Activated CD4-positive, alpha-beta memory T cell treated with anti-CD3 and anti-CD28 coated beads, Interleukin-2, amount 10 ng/mL, durations not matched to agents 7 days and 5 days (primary cell): ENCODE measurements around the gene MRPL11. TPM values are rescaled to one million over a fixed set of nuclear protein-coding genes. Genes with fewer than 3 reads are reported as not detected.
"Not testable (repeated sequence)": the region's sequence is repeated elsewhere in the genome, so short reads cannot be mapped to it uniquely, and the experiment has no call there.

Source experiments
- CTCF ChIA-PET: fragments of 350-600 bp; sonication (Branson Sonifier 250); formaldehyde crosslinking; loops from one replicate; lab custom pipeline; 2021; ENCODE audit warnings: antibody characterized with exemption, inconsistent platforms; lab: Charles Lee
- POLR2A ChIA-PET: fragments of 350-600 bp; sonication (Branson Sonifier 250); formaldehyde crosslinking; loops from one replicate; lab custom pipeline; 2021; ENCODE audit warnings: antibody characterized with exemption; lab: Charles Lee
- DNase-seq: peaks from one replicate; pipeline ENCODE4 v3.0.0-alpha.2; 2020
- H3K27ac Mint-ChIP-seq: one replicate; pipeline ENCODE4 v1.8.0; 2021; ENCODE audit warnings: mild to moderate bottlenecking, mixed read lengths
- H3K27me3 Mint-ChIP-seq: one replicate; pipeline ENCODE4 v1.8.0; 2021; ENCODE audit warnings: mixed read lengths
- H3K36me3 Mint-ChIP-seq: one replicate; pipeline ENCODE4 v1.8.0; 2021; ENCODE audit warnings: low read depth, mixed read lengths
- H3K4me1 Mint-ChIP-seq: one replicate; pipeline ENCODE4 v1.8.0; 2021; ENCODE audit warnings: mixed read lengths
- H3K4me3 Mint-ChIP-seq: one replicate; pipeline ENCODE4 v1.8.0; 2021; ENCODE audit warnings: mild to moderate bottlenecking, mixed read lengths
- H3K9me3 Mint-ChIP-seq: one replicate; pipeline ENCODE4 v1.8.0; 2021; ENCODE audit warnings: mixed read lengths
- total RNA-seq, 2 experiments: library from RNA; stranded (reverse); gene quantifications; one replicate each; pipeline ENCODE4 v1.2.3, GENCODE V29; 2021

MRPL11 gene
- total RNA-seq, 2 experiments from 2014 or later, result 44.2 to 55.3 TPM

DNA sequence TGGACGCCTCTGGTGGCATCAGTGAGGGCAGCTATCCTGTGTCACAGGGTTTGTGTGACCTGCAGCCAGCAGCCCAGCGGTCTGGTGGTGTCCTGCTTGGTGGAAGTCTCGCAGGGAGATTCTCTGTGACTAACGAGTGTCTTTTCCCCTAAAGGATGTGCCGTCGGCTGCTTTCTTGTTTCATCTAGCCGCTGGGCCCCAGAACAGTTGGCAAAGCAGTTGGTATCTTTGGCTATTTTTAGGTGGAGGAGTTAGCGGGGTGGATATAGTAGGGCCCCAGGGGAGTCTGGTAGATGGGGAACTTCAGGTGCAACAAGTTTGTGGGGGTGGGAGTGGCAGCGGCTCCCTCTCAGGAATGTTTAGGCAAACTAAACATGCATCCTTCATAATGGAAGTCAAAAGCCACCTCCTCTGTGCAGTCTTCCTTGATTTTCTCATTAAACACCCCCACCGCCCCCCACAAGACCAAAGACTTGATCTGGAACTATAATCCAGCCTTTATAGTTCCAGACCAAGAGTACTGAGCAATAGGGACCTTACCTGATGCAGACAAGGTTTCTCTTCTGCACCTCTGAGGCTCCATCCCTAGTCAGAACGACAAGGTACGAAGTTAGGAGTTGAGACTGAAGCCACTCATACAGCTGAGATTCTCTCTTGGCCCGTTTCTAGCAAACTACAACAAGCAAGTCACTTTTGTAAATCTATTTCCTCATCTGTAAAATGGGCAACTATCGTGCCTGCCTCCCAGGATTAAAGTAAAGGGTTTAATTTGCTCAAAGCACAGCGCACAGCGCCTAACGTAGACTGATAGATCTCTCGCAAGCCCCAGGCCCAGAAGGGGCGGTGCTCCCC is 27.0 kb upstream of the MRPL11 start:
- POLR2A ChIA-PET, result interaction anchor here (1.1 to 2.0 kb wide), 2 partner anchors 14 to 19 kb away, joined by 3 to 17 read pairs; partner anchors contain the start of gene DPP3
- no peak for DNase-seq
- peak overlapping the region; percentile 79 for H3K4me3 Mint-ChIP-seq
- no peaks in the 10 kb centered on the region for H3K27me3 Mint-ChIP-seq
- peaks cover 36% of the 10 kb centered on the region for H3K4me1 Mint-ChIP-seq
- H3K36me3 Mint-ChIP-seq, result peaks cover 4% of the 10 kb centered on the region
- H3K27ac Mint-ChIP-seq, result no peak overlapping the region
- CTCF ChIA-PET, result interaction anchor here (1.1 to 5.9 kb wide), 4 partner anchors 13 to 57 kb away, joined by 3 to 37 read pairs (median 10); partner anchors contain the start of genes DPP3 and MRPL11
- H3K9me3 Mint-ChIP-seq, result peaks cover 2% of the 10 kb centered on the region

DNA sequence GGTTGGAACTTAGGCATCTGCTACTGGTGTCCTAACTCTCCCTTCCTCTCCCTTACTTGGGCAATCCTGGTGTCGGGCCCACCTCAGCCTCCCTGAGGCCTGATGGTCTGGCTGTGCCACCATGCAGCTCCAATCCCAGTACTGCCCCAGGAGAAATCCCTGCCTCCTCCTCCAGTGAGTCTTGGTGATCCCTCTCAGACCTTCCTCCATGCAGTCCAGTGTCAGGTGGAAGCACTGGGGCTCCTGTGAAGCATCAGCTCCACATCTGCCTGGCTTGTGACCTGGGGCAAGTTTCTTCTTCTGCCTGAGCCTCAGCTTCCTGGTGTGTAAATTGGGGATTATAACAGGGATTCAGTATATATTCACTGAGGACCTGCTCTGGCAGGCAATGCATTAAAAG is 26.3 kb upstream of the MRPL11 start:
- CTCF ChIA-PET, result interaction anchor here (1.2 kb wide), 1 partner anchor 14 kb away, joined by 3 read pairs; no protein-coding TSS in a partner anchor

DNA sequence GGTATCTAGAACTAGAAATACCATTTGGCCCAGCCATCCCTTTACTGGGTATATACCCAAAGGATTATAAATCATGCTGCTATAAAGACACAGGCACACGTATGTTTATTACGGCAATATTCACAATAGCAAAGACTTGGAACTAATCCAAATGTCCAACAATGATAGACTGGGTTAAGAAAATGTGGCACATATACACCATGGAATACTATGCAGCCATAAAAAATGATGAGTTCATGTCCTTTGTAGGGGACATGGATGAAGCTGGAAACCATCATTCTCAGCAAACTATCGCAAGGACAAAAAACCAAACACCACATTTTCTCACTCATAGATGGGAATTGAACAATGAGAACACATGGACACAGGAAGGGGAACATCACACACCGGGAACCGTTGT is 25.5 kb upstream of the MRPL11 start:
- POLR2A ChIA-PET, H3K9me3 Mint-ChIP-seq, DNase-seq, H3K4me3 Mint-ChIP-seq, H3K27ac Mint-ChIP-seq, H3K36me3 Mint-ChIP-seq, H3K27me3 Mint-ChIP-seq: not testable (repeated sequence)
- peaks cover 44% of the 10 kb centered on the region for H3K4me1 Mint-ChIP-seq
- CTCF ChIA-PET, result interaction anchor here (1.3 kb wide), 1 partner anchor 25 kb away, joined by 10 read pairs; the partner anchor contains the start of gene MRPL11

More for the DNA sequence above, 26.3 kb upstream of the MRPL11 start:
- DNase-seq, result no peak
- Mint-ChIP-seq H3K27ac (no peak overlapping the region), H3K4me1 (peaks cover 38% of the 10 kb centered on the region), H3K9me3 (peaks cover 2% of the 10 kb centered on the region), H3K27me3 (no peaks in the 10 kb centered on the region), H3K36me3 (peaks cover 4% of the 10 kb centered on the region), H3K4me3 (no peak overlapping the region)
- POLR2A ChIA-PET, result interaction anchor here (0.7 kb wide), 1 partner anchor 213 kb away, joined by 3 read pairs; the partner anchor contains the start of gene RBM4B

DNA sequence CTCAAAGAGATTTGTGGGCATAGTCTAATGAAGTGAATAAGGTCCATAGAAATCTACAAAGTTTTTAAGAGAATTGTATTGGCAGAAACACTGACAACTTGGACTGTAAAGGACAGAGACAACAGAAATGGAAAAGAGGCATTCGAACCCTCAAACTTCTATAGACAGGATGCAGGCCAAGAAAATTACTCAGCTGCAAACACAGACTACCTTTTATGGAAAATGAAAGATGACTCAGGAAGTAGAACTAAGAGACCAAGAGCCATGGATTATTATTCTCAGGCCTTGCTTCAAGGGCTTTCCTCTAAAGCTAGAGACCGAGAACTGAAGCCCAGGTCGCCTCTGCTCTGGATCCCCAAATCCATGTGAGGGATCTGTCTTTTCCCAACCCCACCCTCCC is 24.3 kb upstream of the MRPL11 start:
- ChIA-PET CTCF (interaction anchor here (1.3 to 2.0 kb wide), 2 partner anchors 24 to 45 kb away, joined by 6 to 10 read pairs; partner anchors contain the start of gene MRPL11), POLR2A (interaction anchor here (1.1 kb wide), 1 partner anchor 17 kb away, joined by 5 read pairs; the partner anchor contains the start of gene DPP3)
- H3K4me3 Mint-ChIP-seq, result no peak overlapping the region
- peak overlapping the region; percentile 58 for H3K27ac Mint-ChIP-seq
- DNase-seq, result no peak
- H3K27me3 Mint-ChIP-seq, result no peaks in the 10 kb centered on the region
- peaks cover 4% of the 10 kb centered on the region for H3K36me3 Mint-ChIP-seq
- peaks cover 44% of the 10 kb centered on the region for H3K4me1 Mint-ChIP-seq
- H3K9me3 Mint-ChIP-seq, result peaks cover 2% of the 10 kb centered on the region

DNA sequence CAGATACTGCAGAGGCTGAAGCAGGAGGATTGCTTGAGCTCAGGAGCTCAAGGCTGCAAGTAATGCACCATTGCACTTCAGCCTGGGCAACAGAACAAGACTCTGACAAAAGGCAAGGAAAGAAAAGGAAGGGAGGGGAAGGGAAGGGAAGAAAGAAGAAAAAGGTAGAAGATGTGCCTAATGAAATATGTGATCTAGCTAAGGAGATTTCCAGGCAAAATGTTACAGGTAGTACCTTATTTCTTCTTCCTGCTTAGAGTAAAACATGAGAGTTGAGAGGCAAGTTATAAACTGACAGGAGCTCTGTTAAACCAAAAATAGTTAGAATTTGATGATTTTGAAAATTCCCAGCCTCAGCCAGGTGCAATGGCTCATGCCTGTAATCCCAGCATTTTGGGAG is 23.4 kb upstream of the MRPL11 start:
- peaks cover 4% of the 10 kb centered on the region for H3K36me3 Mint-ChIP-seq
- CTCF ChIA-PET, result interaction anchor here (0.6 to 2.0 kb wide), 4 partner anchors 23 to 53 kb away, joined by 3 to 7 read pairs (median 4); partner anchors contain the start of gene MRPL11
- no peak overlapping the region for H3K27ac Mint-ChIP-seq
- peaks cover 2% of the 10 kb centered on the region for H3K9me3 Mint-ChIP-seq
- no peak for DNase-seq
- no peak overlapping the region for H3K4me3 Mint-ChIP-seq
- no peaks in the 10 kb centered on the region for H3K27me3 Mint-ChIP-seq
- POLR2A ChIA-PET, result no interaction called here
- H3K4me1 Mint-ChIP-seq, result peaks cover 37% of the 10 kb centered on the region

DNA sequence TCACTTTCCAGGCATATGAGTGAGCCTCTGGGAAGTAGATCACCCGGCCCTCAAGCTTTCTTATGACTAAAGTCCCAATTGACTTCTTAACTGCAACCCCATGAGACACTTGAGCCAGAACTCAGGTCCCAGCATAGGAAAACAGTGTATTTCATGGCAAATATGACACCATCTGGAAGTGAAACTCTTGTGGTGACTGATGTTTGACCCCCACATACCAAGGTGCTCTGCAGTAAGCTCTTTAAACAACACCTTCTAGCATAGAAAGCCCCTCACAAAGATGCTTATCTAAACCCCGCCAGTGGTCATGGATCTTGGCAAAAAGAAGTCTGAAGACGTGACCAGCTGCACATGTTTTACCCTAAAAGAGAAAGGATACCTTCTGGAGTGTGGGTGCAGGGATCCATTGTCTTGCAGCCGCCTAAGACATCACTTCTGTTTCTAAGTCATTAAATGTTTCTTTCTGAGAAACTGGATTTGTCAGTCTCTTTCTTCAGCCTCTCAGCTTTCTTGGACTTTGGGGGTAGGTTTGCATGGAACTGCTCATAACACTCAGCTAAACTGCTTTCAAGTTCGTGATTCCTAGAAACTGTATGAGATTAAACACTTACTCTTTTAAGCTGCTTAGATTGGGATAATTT is 20.6 kb upstream of the MRPL11 start:
- Mint-ChIP-seq H3K9me3 (peaks cover 2% of the 10 kb centered on the region), H3K36me3 (peaks cover 4% of the 10 kb centered on the region), H3K4me1 (peaks cover 39% of the 10 kb centered on the region), H3K27ac (no peak overlapping the region), H3K4me3 (no peak overlapping the region), H3K27me3 (no peaks in the 10 kb centered on the region)
- ChIA-PET CTCF (interaction anchor here (1.0 to 2.6 kb wide), 2 partner anchors 20 to 219 kb away, joined by 3 to 10 read pairs; partner anchors contain the start of gene MRPL11), POLR2A (no interaction called here)
- DNase-seq, result no peak

DNA sequence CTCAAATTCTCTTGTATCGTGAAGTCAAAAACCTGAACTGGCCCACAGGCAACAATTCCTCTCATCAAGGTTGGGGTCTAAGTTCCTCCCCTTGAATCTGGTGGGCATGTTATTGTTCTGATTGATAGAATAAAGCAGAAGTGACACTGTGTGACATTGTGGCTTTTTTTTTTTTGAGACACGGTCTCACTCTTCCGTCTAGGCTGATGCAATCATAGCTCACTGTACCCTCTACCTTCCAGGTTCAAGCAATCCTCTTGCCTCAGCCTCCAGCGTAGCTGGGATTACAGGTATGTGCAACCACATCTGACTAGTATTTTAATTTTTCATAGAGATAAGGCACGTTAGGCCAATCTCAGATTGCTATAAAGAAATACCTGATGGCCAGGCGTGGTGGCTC is 19.2 kb upstream of the MRPL11 start:
- peaks cover 39% of the 10 kb centered on the region for H3K4me1 Mint-ChIP-seq
- H3K27me3 Mint-ChIP-seq, result no peaks in the 10 kb centered on the region
- ChIA-PET CTCF (interaction anchor here (0.6 to 2.6 kb wide), 2 partner anchors 19 to 75 kb away, joined by 6 to 10 read pairs; partner anchors contain the start of gene MRPL11), POLR2A (interaction anchor here (1.2 kb wide), 1 partner anchor 9 kb away, joined by 3 read pairs; the partner anchor contains the start of gene PELI3)
- no peak for DNase-seq
- H3K4me3 Mint-ChIP-seq, result no peak overlapping the region
- H3K27ac Mint-ChIP-seq, result no peak overlapping the region
- H3K9me3 Mint-ChIP-seq, result peaks cover 2% of the 10 kb centered on the region
- peaks cover 4% of the 10 kb centered on the region for H3K36me3 Mint-ChIP-seq

DNA sequence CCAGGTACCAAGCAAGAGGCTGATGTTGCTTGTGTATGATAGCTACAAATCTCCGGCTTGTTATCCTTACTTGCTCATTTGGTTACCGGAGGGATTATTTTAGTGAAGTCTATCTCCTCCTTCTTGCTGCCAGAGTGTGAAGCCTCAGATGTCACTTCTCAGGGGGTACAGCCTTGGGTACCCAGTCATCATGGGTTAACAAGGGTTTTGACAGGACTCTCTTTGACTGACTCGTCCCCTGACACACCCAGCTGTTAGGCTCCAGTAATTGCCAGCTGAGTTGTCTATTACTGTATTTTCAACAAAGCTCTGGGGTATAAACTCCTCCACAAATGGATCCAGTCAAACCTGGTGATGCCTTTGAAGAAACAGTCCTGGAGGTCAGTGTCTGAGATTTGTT is 16.2 kb upstream of the MRPL11 start:
- no peak for DNase-seq
- Mint-ChIP-seq H3K9me3 (no peaks in the 10 kb centered on the region), H3K27ac (no peak overlapping the region), H3K4me3 (no peak overlapping the region), H3K4me1 (peaks cover 30% of the 10 kb centered on the region), H3K27me3 (no peaks in the 10 kb centered on the region), H3K36me3 (no peaks in the 10 kb centered on the region)
- ChIA-PET CTCF (interaction anchor here (0.6 kb wide), 1 partner anchor 26 kb away, joined by 4 read pairs; no protein-coding TSS in a partner anchor), POLR2A (no interaction called here)

DNA sequence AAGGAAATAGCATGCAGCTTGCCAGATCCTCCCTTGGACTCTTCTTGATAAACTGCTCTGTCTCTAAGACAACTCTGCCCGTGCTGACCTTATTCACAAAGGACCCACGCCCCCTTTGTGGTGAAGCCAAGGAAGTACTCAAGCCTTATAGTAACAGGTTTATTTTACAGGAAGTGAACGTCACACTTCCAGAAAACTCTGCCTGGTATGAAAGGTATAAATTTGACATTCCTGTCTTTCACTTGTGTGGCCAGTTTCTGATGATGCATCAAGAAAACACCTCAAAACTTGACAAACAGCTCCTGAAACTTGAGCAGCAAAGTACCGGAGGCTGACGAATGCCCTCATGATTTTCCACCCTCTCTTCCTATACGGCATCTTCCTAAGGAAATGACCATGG is 15.6 kb upstream of the MRPL11 start:
- Mint-ChIP-seq H3K27me3 (peaks cover 3% of the 10 kb centered on the region), H3K4me3 (no peak overlapping the region), H3K4me1 (peaks cover 26% of the 10 kb centered on the region), H3K27ac (no peak overlapping the region), H3K9me3 (no peaks in the 10 kb centered on the region), H3K36me3 (no peaks in the 10 kb centered on the region)
- CTCF ChIA-PET, result interaction anchor here (0.6 kb wide), 1 partner anchor 26 kb away, joined by 4 read pairs; no protein-coding TSS in a partner anchor
- DNase-seq, result no peak
- POLR2A ChIA-PET, result no interaction called here

DNA sequence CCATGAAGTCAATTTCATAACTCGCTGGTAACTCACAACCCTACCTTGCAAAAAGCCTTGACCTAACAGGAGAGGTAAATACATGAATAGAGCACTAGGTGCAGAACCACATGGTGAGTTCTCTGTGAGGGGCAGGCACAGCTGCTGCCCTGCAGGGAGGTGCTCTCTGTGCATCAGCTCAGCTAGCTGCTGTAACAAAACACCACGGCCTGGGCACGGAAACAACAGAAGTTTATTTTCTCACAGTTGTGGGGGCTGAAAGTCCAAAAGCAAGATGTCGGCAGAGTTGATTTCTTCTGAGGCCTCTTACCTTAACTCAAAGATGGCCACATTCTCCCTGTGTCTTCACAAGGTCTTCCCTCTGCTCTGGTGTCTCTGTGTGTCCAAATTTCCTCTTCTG is 13.0 kb upstream of the MRPL11 start:
- Mint-ChIP-seq H3K9me3 (no peaks in the 10 kb centered on the region), H3K36me3 (no peaks in the 10 kb centered on the region), H3K27me3 (peaks cover 3% of the 10 kb centered on the region), H3K4me1 (peaks cover 18% of the 10 kb centered on the region), H3K27ac (no peak overlapping the region), H3K4me3 (no peak overlapping the region)
- DNase-seq, result no peak
- POLR2A ChIA-PET, result no interaction called here
- CTCF ChIA-PET, result interaction anchor here (1.6 kb wide), 1 partner anchor 13 kb away, joined by 3 read pairs; the partner anchor contains the start of gene MRPL11

DNA sequence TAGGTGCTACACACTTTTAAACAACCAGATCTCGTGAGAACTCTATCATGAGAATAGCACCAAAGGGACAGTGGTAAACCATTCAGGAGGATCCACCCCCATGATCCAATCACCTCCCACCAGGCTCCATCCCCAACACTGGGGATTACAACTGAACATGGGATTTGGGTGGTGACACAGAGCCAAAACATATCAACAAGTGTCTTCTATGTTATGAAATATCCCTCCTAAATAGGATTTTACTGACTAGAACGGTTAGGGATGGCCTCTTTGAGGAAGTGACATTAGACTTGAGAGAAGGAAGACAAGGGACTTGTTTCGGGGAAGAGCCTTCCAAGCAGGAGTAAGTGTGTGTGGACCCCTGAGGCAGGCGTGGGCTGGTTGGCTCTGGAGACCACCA is 11.9 kb upstream of the MRPL11 start:
- Mint-ChIP-seq H3K27ac (no peak overlapping the region), H3K9me3 (no peaks in the 10 kb centered on the region), H3K27me3 (peaks cover 10% of the 10 kb centered on the region), H3K4me1 (peaks cover 16% of the 10 kb centered on the region), H3K36me3 (no peaks in the 10 kb centered on the region), H3K4me3 (no peak overlapping the region)
- CTCF ChIA-PET, result interaction anchor here (1.5 kb wide), 1 partner anchor 12 kb away, joined by 5 read pairs; the partner anchor contains the start of gene MRPL11
- POLR2A ChIA-PET, result interaction anchor here (1.8 kb wide), 1 partner anchor 12 kb away, joined by 4 read pairs; the partner anchor contains the start of gene MRPL11
- no peak for DNase-seq

DNA sequence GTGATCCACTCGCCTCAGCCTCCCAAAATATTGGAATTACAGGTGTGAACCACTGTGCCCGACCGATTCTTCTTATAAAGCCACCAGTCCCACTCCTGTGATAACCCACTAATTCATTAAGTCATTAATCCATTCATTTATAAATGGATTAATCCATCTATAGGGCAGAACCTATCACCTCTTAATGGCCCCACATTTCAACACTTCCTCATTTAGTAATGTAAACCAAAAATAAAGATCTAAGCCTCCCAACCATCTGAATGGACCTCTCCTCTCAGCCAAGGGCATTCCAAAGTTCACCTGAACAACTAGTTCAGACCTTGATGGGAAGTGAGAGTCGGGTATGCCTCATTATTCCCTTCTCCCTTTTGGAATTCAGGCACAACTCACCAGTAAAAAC is 9.9 kb upstream of the MRPL11 start:
- CTCF ChIA-PET, result interaction anchor here (1.8 kb wide), 1 partner anchor 10 kb away, joined by 8 read pairs; the partner anchor contains the start of gene MRPL11
- Mint-ChIP-seq H3K9me3 (peaks cover 4% of the 10 kb centered on the region), H3K27ac (no peak overlapping the region), H3K27me3 (peaks cover 13% of the 10 kb centered on the region), H3K4me1 (no peaks in the 10 kb centered on the region), H3K4me3 (no peak overlapping the region), H3K36me3 (no peaks in the 10 kb centered on the region)
- no peak for DNase-seq
- POLR2A ChIA-PET, result no interaction called here
